ENCODE data around the gene REPS2.
A peak's percentile ranks its signal among the peaks of the same experiment; 100 is the strongest.
"Not testable (repeated sequence)": the region's sequence is repeated elsewhere in the genome, so short reads cannot be mapped to it uniquely, and the experiment has no call there.

REPS2 gene

DNA sequence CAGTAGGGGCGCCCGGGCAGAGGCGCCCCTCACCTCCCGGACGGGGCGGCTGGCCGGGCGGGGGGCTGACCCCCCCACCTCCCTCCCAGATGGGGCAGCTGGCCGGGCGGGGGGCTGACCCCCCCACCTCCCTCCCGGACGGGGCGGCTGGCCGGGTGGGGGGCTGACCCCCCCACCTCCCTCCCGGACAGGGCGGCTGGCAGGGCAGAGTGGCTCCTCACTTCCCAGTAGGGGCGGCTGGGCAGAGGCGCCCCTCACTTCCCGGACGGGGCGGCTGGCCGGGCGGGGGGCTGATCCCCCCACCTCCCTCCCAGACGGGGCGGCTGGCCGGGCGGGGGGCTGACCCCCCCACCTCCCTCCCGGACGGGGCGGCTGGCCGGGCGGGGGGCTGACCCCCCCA, 18.5 kb downstream of the REPS2 start:
- DNase-seq (ENCODE audit: low spot score), result not testable (repeated sequence)

DNA sequence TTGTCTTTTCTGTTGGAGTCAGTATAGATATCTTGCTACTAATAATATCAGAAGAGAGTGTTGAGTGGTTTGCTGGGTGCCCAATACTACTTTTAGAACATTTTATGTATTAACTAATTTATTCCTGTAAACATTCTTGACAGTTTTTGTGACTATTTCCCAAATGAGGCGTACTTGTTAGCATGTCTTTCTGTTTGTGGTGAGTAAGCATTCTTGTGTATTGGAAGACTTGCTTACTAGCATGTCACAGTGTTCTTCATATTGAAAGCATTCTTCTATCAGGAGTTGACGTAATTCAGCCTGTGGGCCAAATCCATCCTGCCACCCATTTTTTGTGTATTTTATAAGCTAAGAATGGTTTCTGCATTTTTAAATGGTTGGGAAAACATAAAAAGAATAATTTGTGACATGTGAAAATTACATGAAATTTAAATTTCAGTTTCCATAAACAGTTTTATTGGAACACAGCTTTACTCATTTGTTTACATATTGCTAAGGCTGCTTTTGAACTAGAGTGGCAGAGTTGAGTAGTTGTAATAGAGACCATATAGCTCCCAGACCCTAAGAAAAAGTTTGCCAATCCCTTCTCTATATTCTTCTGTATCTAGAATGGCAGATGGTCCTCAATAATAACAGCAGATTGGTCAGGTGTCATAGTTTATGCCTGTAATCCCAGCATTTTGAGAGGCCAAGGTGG, 20.4 kb downstream of the REPS2 start:
- DNase-seq (ENCODE audit: low spot score), result no peak

DNA sequence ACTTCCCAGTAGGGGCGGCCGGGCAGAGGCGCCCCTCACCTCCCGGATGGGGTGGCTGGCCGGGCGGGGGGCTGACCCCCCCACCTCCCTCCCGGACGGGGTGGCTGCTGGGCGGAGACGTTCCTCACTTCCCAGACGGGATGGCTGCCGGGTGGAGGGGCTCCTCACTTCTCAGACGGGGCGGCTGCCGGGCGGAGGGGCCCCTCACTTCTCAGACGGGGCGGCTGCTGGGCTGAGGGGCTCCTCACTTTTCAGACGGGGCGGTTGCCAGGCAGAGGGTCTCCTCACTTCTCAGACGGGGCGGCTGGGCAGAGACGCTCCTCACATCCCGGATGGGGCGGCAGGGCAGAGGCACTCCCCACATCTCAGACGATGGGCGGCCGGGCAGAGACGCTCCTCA, 22.3 kb downstream of the REPS2 start:
- DNase-seq (ENCODE audit: low spot score), result not testable (repeated sequence)

DNA sequence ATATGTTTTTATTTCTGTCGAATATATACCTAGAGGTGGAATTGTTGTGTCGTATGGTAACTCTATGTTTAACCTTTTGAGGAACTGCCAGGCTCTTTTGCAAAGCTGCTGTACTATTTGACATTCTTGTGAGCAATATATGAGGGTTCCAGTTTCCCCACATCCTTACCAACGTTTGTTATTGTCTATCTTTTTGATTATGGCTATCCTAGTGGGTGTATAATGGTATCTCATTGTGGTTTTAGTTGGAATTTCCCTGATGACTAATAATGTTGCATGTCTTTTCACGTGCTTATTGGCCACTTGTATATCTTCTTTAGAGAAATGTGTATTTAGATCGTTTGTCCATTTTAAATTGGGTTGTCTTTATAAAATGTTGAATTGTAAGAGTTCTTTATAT, 24.5 kb downstream of the REPS2 start:
- DNase-seq (ENCODE audit: low spot score), result peak; percentile 7

DNA sequence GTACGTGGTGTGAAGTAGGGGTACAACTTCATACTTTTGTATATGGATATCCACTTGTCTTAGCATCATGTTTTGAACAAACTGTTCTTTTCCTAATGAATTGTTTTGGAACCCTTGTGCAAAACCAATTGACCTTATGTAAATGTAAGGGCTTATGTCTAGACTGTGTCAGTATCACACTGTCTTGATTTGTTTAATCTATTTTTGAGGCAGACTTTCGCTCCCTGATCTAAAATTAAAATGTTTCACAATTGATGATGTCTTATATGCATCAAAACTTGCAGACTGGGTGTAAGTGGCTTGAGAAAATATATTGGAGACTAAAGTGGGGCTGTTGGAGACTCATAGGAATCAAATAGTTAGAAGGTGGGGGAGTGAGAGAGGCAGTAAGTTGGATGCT, 25.2 kb downstream of the REPS2 start:
- no peak for DNase-seq (ENCODE audit: low spot score)

DNA sequence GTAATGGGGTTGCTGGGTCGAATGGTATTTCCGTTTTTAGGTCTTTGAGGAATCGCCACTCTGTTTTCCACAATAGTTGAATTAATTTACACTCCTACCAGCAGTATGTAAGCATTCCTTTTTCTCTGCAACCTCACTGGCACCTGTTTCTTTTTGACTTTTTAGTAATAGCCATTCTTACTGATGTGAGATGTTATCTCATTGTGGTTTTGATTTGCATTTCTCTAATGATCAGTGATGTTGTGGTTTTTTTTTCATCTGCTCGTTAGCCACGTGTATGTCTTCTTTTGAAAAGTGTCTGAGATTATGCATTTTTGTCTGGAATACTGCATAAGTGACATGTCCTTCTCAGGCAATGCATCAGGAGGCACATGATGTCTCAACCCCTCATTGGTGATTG, 28.8 kb downstream of the REPS2 start:
- peak; percentile 19 for DNase-seq (ENCODE audit: low spot score)

DNA sequence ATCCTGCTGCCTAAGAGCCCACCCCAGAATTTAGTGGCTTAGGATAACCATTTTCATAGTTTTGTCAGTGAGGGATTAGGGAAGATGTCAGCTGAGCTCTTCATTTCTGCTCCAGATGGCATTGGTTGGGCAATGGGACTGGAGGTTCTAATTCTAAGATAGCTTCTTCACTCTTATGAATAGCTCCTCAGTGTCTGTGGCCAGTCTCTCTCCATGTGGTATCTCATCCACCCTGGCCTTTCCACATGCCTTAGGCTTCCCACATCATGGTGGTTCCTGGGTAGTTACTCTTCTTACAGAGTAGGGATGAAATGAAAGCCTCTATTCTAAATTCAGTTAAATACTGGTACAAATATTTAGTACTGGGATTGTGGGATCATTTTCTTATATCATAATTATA, 31.3 kb downstream of the REPS2 start:
- no peak for DNase-seq (ENCODE audit: low spot score)

DNA sequence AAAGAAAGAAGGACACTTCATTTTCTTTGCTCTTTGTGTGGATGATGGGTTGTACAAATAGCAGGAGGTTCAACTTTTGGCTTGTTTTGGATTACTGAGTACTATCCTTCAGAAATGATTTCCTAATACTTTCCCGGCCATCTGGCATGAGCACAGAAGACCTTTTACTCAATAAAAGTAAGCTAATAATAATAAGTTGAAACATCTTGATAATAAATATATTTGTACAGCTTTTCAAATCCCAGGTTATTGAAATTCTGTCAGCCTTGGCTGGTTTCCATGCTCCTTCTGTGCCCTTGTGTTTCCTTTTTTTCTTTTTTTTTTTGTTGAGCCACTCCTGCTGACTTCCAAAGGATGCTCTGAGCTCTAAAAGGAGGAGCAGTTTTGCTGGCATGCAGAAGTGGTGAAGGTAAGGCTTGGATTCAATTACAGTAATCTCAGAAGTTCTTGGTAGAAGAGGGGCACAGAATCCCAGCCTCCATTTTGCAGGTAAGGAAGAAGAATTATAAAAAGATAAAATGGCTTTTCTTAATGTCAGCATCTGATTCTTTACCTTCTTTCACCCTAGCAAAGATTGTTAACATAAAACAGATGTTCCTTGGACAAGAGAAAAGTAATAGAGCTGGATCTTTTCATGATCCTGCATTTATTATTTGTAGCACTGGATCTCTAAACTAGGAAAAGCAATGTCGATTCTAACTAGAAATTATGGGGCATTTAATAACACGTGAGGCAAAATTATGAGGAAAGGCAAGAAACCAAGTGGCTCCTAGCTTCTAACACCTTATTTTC, 31.9 kb downstream of the REPS2 start:
- no peak for DNase-seq (ENCODE audit: low spot score)

DNA sequence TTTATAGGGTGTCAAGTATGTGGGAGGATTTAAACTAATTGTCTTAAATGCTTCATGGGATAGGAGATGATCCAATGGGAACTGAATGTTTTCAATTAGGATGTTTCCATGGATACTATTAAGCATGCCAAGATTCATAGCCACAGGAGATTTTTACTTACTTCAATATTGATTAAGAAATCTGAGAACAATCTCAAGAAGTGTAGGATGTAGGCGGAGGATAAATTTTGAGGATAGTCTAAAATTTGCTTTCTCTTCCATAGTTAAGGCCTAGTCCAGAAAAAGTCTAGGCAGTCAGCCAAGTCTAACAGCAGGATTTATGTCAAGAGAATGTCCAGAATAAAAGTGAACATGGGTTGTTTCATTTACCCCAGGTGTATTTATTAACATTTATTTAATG, 32.8 kb downstream of the REPS2 start:
- no peak for DNase-seq (ENCODE audit: low spot score)

DNA sequence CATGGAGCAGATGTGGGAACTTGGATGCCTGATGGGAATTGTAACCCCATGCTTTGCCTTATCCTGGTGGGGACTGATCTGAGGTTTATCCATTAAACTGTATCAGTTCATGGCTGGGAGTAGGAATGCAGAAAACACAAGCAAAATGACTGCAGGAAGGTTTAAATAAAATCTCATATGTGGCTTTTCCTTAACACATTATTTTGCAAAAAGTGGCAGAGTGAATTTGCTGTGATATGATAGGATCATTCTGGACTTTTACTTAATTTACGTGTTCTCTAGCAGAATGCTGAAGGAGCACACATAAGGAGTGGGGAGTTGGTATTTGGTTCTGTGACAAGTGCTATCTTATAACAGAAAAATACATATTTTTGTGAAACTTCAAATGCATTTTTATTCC, 34.8 kb downstream of the REPS2 start:
- no peak for DNase-seq (ENCODE audit: low spot score)

DNA sequence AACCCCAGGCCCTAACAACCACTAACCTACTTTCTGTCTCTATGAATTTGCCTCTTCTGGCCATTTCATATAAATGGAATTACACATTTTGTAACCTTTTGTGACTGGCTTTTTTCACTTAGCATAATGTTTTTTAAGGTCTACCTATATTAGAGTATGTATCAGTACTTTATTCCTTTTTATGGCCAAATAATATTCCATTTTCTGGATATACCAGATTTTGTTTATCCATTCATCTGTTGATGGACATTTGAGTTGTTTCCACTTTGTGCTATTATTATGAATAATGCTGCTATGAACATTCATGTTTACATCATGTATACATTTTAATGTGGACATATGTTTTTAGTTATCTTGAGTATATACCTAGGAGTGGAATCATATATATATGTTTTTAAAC, 35.5 kb downstream of the REPS2 start:
- DNase-seq (ENCODE audit: low spot score), result no peak

DNA sequence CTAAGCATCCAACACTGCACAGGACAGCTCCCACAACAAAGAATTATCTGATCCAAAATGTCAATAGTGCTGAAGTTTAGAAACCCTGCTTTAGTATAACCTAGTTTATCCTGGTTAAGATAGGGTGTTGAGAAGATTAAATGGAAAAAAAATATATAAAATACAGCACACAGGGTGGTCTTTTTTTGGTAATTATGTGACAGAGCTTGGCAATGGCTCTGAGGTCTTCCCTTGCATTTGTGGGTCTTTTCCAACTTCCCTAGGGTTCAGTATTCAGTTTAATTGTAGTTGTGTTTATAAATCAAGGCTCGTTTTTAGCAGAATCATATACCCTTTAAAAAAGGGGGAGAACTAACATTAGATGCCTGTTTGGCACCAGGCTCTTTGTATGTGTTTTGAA, 36.6 kb downstream of the REPS2 start:
- DNase-seq (ENCODE audit: low spot score), result no peak

DNA sequence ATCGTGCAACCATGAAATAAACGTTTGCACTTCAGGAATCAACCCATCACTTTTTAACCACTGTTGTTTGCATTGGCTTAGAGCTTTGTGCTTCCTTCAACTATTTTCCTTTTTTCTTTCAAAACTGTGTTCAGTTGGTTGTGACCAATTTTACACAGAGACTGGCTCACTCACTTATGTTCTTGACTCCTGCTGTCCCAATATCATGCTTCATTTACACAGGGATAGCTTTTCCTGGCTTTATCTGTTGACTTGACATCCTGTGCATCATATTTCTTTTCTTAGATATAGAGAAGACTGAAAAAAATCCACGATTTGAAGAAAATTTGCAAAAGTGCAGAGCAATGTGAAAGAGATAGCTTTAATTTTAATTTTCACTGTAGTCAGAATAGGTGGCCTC, 38.8 kb downstream of the REPS2 start:
- DNase-seq (ENCODE audit: low spot score), result no peak

DNA sequence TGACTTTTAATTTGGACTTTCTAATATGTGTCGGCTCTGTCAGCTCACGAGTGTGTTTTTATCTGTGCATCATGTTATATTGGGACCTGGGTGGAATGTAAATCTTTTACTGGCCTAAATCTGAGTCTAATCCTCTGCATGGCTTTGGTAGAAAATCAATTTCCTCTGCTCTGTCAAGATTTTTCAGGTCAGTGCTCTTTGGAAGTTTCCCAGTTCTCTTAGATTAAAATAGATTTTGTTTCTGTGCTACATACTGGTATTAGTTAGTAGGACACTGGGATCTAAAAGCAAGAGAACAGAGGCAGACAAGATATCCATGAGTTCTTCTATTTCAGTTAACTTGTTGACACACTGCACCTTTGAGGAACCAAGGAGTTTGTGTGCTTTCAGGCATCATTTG, 39.7 kb downstream of the REPS2 start:
- DNase-seq (ENCODE audit: low spot score), result no peak

DNA sequence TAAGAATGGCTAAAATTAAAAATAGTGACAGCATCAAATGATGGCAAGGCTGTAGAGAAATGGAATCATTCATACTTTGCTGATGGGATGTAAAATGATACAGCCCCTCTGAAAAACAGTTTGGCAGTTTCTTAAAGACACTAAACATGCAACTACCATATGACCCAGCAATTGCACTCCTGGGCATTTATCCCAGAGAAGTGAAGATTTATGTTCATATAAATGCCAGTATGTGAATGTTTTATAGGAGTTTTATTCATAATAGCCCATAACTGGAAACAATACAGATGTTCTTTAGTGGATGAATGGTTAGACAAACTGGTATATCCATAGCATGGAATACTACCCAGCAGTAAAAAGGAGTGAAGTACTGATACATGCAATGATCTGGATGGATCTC, 43.3 kb downstream of the REPS2 start:
- DNase-seq (ENCODE audit: low spot score), result no peak

DNA sequence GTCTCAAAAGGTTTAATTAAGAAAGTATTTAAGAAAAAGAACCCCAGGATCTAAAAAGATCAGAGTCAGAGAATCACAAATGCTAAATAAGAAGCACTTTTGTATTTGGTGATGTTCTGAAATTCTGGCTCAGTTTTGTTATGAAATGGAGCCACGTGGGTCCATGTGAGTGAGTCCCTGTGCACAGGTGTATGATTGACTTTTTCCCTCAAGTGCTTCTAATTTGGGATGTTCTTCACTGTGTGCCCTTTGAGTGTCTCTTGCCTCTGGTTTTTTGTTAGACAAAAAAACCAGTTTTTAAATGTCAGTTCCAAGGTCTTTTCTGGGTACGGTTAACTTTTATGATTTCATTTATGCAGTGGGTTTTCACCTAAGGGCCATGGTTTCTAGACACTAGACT, 44.4 kb downstream of the REPS2 start:
- DNase-seq (ENCODE audit: low spot score), result no peak

DNA sequence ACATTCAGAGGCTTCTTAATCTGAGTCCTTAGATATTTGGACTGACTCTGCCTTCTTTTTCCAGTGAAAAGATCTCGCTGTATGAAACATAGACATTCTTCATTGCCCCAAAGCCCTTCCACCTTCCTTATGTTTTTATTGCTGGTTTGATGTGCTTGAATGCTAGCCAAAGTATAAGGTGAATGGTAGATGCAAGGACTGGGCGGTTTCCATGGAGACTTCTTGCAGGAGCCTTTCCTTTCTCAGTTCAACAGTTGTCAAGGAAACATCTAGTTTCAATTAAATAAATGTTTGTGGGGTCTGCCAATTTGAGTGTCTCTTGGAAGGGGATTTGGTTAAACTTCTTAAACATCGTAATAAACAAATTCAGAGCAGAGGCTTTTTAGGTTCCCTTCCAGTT, 46.0 kb downstream of the REPS2 start:
- DNase-seq (ENCODE audit: low spot score), result no peak

DNA sequence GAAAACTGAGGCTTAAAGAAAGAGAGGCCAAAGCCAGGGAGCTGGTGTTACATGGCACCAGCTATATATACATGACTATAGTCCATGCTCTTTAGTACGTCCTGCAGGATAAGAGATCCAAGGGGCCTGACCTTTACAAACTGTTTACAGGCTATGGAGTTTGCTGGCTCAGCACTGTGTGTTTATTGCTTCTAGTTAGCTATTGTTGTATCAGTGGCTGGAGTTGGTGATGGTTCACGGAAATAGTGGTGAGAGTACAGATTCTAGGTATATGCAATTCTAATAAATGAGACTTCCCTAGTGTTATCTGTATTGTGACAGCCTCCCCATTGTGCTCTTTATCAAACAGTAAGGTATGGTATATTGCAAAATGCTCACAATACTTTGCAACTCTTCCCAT, 46.5 kb downstream of the REPS2 start:
- DNase-seq (ENCODE audit: low spot score), result no peak

DNA sequence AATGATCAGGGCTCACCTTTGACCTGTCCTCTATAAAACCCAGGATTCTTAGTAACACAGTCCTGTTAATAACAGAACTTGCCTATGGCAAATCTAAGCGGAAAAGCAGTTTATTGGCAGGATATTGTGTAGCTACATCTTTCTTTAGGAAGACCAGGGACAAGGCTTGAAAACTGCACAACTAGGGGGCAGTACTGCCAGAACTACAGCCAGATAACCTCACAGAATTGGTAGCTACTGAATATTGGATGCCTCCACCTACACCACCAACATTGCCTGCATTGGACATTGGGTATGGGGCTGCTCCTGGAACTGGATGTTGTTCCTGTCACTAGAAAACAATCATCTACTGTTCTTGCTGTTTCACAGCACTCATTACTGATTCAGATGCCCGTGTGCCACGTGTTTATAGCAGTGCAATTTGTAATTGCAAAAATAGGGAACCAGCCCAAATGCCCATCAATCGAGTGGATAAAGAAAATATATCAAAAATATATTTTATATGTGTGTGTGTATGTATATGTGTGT, 47.4 kb downstream of the REPS2 start:
- no peak for DNase-seq (ENCODE audit: low spot score)

DNA sequence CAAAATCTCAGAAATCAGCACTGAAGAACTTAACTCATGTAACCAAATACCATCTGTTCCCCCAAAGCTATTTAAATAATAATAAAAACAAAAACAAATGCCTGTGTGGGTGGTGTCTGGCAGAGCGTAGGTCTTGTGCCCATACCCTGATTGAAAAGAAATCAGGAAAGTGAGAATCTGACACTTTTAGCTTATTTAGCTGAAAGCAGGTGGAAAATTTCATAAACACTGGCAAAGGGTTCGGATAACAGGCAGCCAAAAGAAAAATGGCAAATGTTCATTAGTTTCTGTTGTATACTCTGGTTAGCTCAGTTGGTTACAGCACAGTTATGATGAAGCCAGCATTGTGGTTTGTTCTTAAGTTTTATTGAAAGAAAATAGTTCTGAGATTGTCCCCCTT, 48.3 kb downstream of the REPS2 start:
- no peak for DNase-seq (ENCODE audit: low spot score)

DNA sequence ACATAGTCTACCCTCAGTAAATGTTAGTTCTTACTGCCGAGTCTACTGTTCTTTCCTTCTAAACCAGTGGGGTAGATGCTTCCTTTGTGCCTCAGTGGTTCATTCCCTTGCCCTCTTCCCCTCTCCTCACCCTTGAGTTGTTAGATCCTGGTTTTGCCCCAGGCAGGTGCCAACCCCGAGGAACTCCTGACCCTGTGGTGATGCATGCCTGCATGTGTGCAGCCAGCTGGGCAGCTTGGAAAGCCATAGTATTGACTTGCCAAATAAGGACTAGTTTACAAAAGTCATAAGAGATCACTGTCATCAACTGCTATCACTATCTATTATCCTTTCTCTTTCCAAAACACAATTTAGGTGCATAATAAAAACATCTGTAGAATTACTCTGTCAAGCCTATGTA, 50.9 kb downstream of the REPS2 start:
- no peak for DNase-seq (ENCODE audit: low spot score)

DNA sequence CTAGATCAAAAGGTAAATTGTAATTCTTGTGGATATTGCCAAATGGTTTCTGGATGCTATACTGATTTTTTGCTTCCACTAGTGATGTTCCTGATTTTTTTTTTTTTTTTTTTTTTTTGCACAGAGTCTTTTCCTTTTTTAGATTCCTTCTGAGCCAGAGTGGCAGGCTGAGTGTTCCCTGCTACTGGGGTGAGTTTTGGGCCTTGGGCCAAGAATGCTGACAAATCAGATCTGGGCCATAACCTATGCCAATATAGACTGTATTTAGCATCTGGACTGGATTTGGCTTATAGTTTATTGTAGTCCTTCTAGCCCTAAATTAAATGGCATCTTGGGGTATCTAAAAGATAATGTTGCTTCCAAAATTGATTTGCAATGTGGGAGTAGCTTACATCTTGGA, 52.8 kb downstream of the REPS2 start:
- DNase-seq (ENCODE audit: low spot score), result no peak

DNA sequence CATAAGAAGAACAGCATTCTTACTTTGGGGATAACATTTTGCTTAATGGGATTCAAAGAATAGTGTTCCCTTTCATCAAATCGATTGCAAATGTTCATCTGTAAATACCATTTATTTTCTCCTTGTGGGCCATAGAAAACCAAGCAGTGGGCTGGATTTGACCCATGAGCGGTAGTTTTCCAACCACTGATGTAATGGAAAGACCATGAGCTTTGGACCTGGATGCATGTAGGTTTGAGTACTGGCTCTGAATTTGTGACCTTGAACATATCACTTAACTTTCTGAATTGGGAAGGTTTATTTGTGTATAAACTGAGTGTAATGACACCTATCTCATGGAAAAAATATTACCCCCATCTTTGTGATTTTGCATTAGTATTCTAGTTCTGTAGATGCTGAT, 54.3 kb downstream of the REPS2 start:
- DNase-seq (ENCODE audit: low spot score), result no peak
